NCI-H2171 treated with DMSO at 0.1 percent for 48 hours (cell line): ENCODE results near the gene NELL1.

ENCODE experiments used
- DNase-seq: peaks from one replicate; lab custom pipeline; 2025; lab: John Stamatoyannopoulos, UW

The NELL1 gene

GRCh38 chr11:21564833-21565682, 895.7 kb downstream of the NELL1 start:
- no peak for DNase-seq

GRCh38 chr11:21566521-21567117, 897.2 kb downstream of the NELL1 start:
- no peak for DNase-seq

- no peak for DNase-seq
These were observed 898.4 kb downstream of the NELL1 start for GRCh38 chr11:21567645-21568290.

- no peak for DNase-seq
These were observed 902.8 kb downstream of the NELL1 start for GRCh38 chr11:21572210-21572609.

- no peak for DNase-seq
These were observed 913.4 kb downstream of the NELL1 start for GRCh38 chr11:21582791-21583190.

DNA sequence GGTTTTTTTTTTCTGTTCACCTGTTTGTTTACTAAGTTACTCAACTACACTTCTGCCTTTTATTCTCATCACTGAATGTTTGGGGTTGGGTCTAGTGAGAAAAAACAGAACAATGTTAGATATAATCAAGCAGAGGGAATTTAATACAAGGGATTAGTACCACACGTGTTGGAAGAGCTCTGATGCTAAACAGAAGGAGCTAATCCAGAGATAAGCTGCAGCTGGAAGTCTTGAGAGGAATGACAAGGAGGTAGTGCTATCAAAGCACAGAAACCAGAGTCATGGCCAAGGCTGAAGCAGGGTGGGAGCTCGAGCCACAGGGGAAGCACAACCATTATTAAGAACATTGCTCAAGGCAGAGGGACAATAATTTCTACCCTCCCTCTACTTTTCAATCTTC, 919.4 kb downstream of the NELL1 start:
- DNase-seq, result no peak

GRCh38 chr11:21602699-21603098, 933.3 kb downstream of the NELL1 start:
- no peak for DNase-seq

GRCh38 chr11:21603886-21604285, 934.5 kb downstream of the NELL1 start:
- DNase-seq, result no peak

- no peak for DNase-seq
These were observed 935.2 kb downstream of the NELL1 start for GRCh38 chr11:21604564-21604963.

DNA sequence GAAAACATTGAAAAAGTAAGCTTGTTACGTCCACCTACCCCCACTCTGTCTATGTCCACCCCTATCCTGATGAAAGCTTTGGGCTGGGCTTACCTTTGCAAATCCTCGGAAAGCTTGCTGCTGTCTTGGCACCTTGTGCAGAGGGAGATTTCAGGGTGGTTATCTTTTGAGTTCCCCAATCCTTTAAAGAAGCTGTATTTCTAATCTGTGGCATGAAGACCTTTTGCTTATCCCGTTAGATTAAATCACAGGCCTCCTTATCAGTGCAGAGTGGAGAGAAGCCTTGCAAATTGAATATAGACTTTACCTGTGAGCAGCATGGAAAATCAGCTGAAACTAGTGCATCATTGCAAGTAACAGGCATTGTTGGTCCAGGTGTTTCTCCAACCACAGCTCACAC, 942.9 kb downstream of the NELL1 start:
- no peak for DNase-seq

DNA sequence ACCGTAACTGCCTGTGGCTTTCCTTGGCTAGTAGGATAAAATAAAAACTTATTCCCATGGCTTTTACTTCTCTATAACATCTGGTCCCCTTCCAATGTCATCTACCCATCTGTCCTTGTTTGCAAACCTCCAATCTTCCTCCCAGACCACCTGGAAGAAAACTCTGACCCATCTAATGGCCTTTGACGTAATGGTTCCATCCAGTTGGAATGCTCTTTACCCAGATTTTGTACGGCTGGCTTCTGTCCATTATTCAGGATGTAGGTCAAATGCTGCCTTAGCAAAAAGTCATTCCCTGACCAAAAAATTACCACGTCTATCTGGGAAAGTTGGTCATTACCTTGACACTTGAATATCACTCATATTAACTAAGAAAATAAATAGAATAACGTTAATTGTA, 945.6 kb downstream of the NELL1 start:
- DNase-seq, result no peak

DNA sequence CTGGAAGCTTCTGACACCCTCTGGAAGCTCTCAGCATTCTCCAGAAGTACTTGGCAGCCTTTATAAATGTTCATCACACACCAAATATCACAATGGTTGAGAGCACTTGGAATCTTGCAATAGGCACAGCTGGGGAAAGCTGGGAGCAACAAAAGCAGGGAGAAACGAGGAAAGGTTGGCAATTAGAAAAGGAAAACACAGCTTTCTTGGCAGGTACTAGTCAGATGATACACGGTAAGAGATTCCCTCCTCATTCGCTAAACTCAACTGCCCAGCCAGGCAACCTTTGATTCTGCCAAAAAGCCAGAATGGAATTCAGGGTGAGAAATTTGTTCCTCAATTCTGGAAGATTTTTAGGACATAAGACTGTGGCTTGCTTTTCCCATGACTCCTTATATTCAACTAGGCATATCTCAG, 946.6 kb downstream of the NELL1 start:
- no peak for DNase-seq

DNA sequence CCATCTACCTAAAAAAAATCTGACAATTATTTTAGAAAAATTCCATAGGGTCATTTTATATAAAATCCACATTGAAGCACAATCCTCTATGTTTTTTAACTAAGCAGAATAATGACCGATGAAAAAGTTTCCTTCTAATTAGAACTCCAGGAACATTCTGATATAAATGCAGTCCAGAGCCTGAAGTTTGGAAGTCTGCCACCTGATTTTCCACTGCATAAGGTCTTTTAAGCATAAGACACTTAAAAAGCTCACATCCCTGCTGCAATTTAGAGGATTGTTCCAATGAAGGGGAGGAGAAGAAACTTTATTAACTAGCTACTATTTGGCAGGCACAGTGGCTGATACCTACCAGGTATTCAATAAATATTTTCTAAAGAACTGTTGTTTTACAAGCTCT, 953.2 kb downstream of the NELL1 start:
- no peak for DNase-seq

DNA sequence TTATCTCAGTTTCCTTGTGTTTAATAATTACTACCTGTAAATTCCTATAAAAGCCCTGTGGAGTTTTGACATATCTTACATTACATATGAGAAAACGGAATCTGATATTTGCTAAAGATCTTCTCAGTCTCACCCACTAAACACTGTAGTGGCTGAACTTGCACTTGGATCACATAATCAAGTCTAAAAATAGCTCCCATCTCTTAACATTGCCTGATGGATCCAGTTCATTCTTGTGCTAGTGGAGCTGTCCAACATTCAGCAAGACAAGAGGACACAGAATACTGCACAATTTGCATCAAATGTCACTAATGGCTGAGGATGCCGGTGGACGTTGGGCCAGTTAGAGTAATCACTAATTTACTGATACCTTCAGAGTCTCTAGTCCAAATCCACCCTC, 953.6 kb downstream of the NELL1 start:
- DNase-seq, result no peak
